Endothelial cell (in vitro differentiated cells): Measurements from ENCODE around the gene TBC1D20. TPM values are rescaled to one million over a fixed set of nuclear protein-coding genes. Genes with fewer than 3 reads are reported as not detected.
"Not testable (repeated sequence)": the region's sequence is repeated elsewhere in the genome, so short reads cannot be mapped to it uniquely, and the experiment has no call there.

Experiments
- DNase-seq: peaks from one replicate; pipeline ENCODE4 v3.0.0; 2021; ENCODE audit warnings: low spot score
- H3K27ac Mint-ChIP-seq: one replicate; pipeline ENCODE4 v1.8.0; 2021; ENCODE audit warnings: mixed read lengths, inconsistent platforms; ENCODE audit not compliant: unreplicated experiment
- H3K27me3 Mint-ChIP-seq: one replicate; pipeline ENCODE4 v1.8.0; 2021; ENCODE audit warnings: mild to moderate bottlenecking, moderate library complexity, mixed read lengths, inconsistent platforms; ENCODE audit not compliant: unreplicated experiment
- H3K36me3 Mint-ChIP-seq: one replicate; pipeline ENCODE4 v1.8.0; 2021; ENCODE audit warnings: mild to moderate bottlenecking, low read depth, mixed read lengths, inconsistent platforms; ENCODE audit not compliant: unreplicated experiment
- H3K4me1 Mint-ChIP-seq: one replicate; pipeline ENCODE4 v1.8.0; 2021; ENCODE audit warnings: mild to moderate bottlenecking, mixed read lengths, inconsistent platforms; ENCODE audit not compliant: unreplicated experiment
- H3K4me3 Mint-ChIP-seq: one replicate; pipeline ENCODE4 v1.8.0; 2021; ENCODE audit warnings: mild to moderate bottlenecking, mixed read lengths, inconsistent platforms; ENCODE audit not compliant: unreplicated experiment
- H3K9me3 Mint-ChIP-seq: one replicate; pipeline ENCODE4 v1.8.0; 2021; ENCODE audit warnings: mixed read lengths, inconsistent platforms; ENCODE audit not compliant: unreplicated experiment
- CTCF ChIP-seq: fragments of 200-600 bp; sonication (generic); IDR thresholded peaks from one replicate; pipeline ENCODE4 v1.5.0; 2021; ENCODE audit warnings: antibody characterized with exemption; ENCODE audit not compliant: unreplicated experiment
- total RNA-seq: library from RNA; stranded (reverse); fragmentation: NEBNext Ultra II Directional; extraction: Animal tissue kit (Norgen Biotek cat#: 25700); gene quantifications from one replicate; pipeline ENCODE4 v1.2.1, GENCODE V29; 2021; ENCODE audit not compliant: unreplicated experiment

Gene TBC1D20
- total RNA-seq, 1 donor from 2014 or later: 29.9 TPM

GRCh38 chr20:461254-462198 lies 807 bp downstream of the TBC1D20 start:
- peaks cover 32% of the 10 kb centered on the region for H3K4me1 Mint-ChIP-seq
- peaks cover 10% of the 10 kb centered on the region for H3K27me3 Mint-ChIP-seq
- peak; percentile 57 for DNase-seq
- TF ChIP-seq CTCF: no peak
- peak overlapping the region; percentile 86 for H3K27ac Mint-ChIP-seq
- H3K36me3 Mint-ChIP-seq: peaks cover 4% of the 10 kb centered on the region
- peak overlapping the region; percentile 98 for H3K4me3 Mint-ChIP-seq
- peaks cover under 1% of the 10 kb centered on the region for H3K9me3 Mint-ChIP-seq

- H3K9me3 Mint-ChIP-seq: no peaks in the 10 kb centered on the region
- H3K36me3 Mint-ChIP-seq: peaks cover 4% of the 10 kb centered on the region
- TF ChIP-seq CTCF: no peak
- no peak overlapping the region for H3K27ac Mint-ChIP-seq
- peaks cover 10% of the 10 kb centered on the region for H3K27me3 Mint-ChIP-seq
- H3K4me1 Mint-ChIP-seq: peaks cover 32% of the 10 kb centered on the region
- peak overlapping the region; percentile 98 for H3K4me3 Mint-ChIP-seq
- DNase-seq: no peak
These were observed 1.6 kb downstream of the TBC1D20 start for GRCh38 chr20:460707-461106.

GRCh38 chr20:460180-460579 lies 2.2 kb downstream of the TBC1D20 start:
- no peak for DNase-seq
- Mint-ChIP-seq H3K4me3 (peak overlapping the region; percentile 98), H3K36me3 (peaks cover 4% of the 10 kb centered on the region), H3K27me3 (peaks cover 10% of the 10 kb centered on the region), H3K4me1 (peaks cover 32% of the 10 kb centered on the region), H3K27ac (no peak overlapping the region), H3K9me3 (no peaks in the 10 kb centered on the region)
- no peak for TF ChIP-seq CTCF

GRCh38 chr20:458776-459175 lies 3.6 kb downstream of the TBC1D20 start:
- DNase-seq: no peak
- Mint-ChIP-seq H3K4me3 (no peak overlapping the region), H3K27me3 (peaks cover 10% of the 10 kb centered on the region), H3K9me3 (no peaks in the 10 kb centered on the region), H3K36me3 (peaks cover 4% of the 10 kb centered on the region), H3K27ac (no peak overlapping the region), H3K4me1 (peaks cover 32% of the 10 kb centered on the region)
- no peak for TF ChIP-seq CTCF

GRCh38 chr20:454951-455350 lies 7.4 kb downstream of the TBC1D20 start:
- Mint-ChIP-seq H3K27ac (no peak overlapping the region), H3K27me3 (no peaks in the 10 kb centered on the region), H3K4me3 (no peak overlapping the region), H3K36me3 (no peaks in the 10 kb centered on the region), H3K4me1 (peaks cover 14% of the 10 kb centered on the region), H3K9me3 (no peaks in the 10 kb centered on the region)
- TF ChIP-seq CTCF: no peak
- DNase-seq: no peak

GRCh38 chr20:452021-452420 lies 10.3 kb downstream of the TBC1D20 start:
- H3K36me3 Mint-ChIP-seq, DNase-seq, H3K9me3 Mint-ChIP-seq, H3K27ac Mint-ChIP-seq, H3K4me3 Mint-ChIP-seq, H3K4me1 Mint-ChIP-seq, H3K27me3 Mint-ChIP-seq: not testable (repeated sequence)
